Prostate gland (tissue), 2 donors: ENCODE measurements around the gene CLDN19. TPM values are rescaled to one million over a fixed set of nuclear protein-coding genes. Genes with fewer than 3 reads are reported as not detected.

ENCODE experiments used
- DNase-seq: peaks from one replicate; pipeline ENCODE4 v3.0.0-alpha.2; 2019; ENCODE audit warnings: low spot score
- H3K27ac ChIP-seq, 2 donors: fragments of 200-600 bp; sonication (generic); 2 replicates each; pipeline ENCODE4 v1.5.1; 2017 to 2019
- H3K27me3 ChIP-seq: fragments of 200-600 bp; sonication (generic); replicated peaks from 2 replicates; pipeline ENCODE4 v1.5.1; 2019; ENCODE audit not compliant: insufficient read depth
- H3K36me3 ChIP-seq, 2 donors: fragments of 200-600 bp; sonication (generic); 1 replicate in 1 of 2; 2 replicates in 1 of 2; pipeline versions ENCODE4 v1.5.1 to v1.8.1; 2017 to 2019
- H3K4me1 ChIP-seq: fragments of 200-600 bp; sonication (generic); replicated peaks from 2 replicates; pipeline ENCODE4 v1.5.1; 2019
- H3K4me3 ChIP-seq, 2 donors: fragments of 200-600 bp; sonication (generic); 2 replicates each; pipeline ENCODE4 v1.5.1; 2017 to 2019
- H3K9me3 ChIP-seq: fragments of 200-600 bp; sonication (generic); 2 replicates; pipeline ENCODE4 v1.5.1; 2017
- CTCF ChIP-seq, 4 experiments: fragments of 200-600 bp in 2 of 4; fragments of 450-650 bp in 2 of 4; sonication (generic) in 2 of 4; IDR thresholded peaks; 1 replicate in 3 of 4; 2 replicates in 1 of 4; pipeline ENCODE4 v1.5.1; 2016 to 2019; ENCODE audit warnings: antibody characterized with exemption in 4 of 4, mild to moderate bottlenecking in 2 of 4, moderate library complexity in 2 of 4
- POLR2A ChIP-seq: fragments of 450-650 bp; IDR thresholded peaks from one replicate; pipeline ENCODE4 v1.6.1; 2016; ENCODE audit warnings: antibody characterized with exemption, mild to moderate bottlenecking
- POLR2AphosphoS5 ChIP-seq: sonication (generic); formaldehyde crosslinking; IDR thresholded peaks from one replicate; pipeline ENCODE4 v1.6.1; 2017; ENCODE audit warnings: antibody characterized with exemption
- WGBS: methylation state at CpG from one replicate; pipeline ENCODE4 v1.1.5; 2018; 5-methylcytosine and 5-hydroxymethylcytosine counted together
- intact Hi-C: fragments of 100-400 bp; cut with DNase I; formaldehyde crosslinking; loops from one replicate; pipeline ENCODE4 v1.14.2; 2022
- total RNA-seq, 2 donors: library from RNA; depleted of rRNA; stranded (reverse); fragments of >200 nt; gene quantifications; one replicate each; pipeline ENCODE4 v1.1.0, GENCODE V29; 2016

CLDN19 gene
- total RNA-seq, 2 donors from 2014 or later: 1.1 to 1.5 TPM

- Histone ChIP-seq H3K27ac (peak overlapping the region; percentile 82 to 85), H3K9me3 (no peaks in the 10 kb centered on the region), H3K27me3 (no peaks in the 10 kb centered on the region), H3K4me3 (peak overlapping the region; percentile 86 to 95), H3K36me3 (no peaks in the 10 kb centered on the region), H3K4me1 (peaks cover 9% of the 10 kb centered on the region)
- intact Hi-C loops: loop anchor here (2.0 to 10.0 kb wide), 4 partner anchors 47 to 303 kb away; partner anchors contain the start of genes CCDC30 and YBX1
- DNase-seq: no peak
- TF ChIP-seq CTCF (IDR thresholded peaks at IDR 0.05): no peak
- TF ChIP-seq POLR2A: no peak
- no peak for TF ChIP-seq POLR2AphosphoS5
- WGBS: under 1% methylated on average over 23 of the region's 23 CpGs
Measured at GRCh38 chr1:42767510-42768000, 27.5 kb upstream of the CLDN19 start.

- Histone ChIP-seq H3K4me1 (peaks cover 9% of the 10 kb centered on the region), H3K27me3 (no peaks in the 10 kb centered on the region), H3K36me3 (no peaks in the 10 kb centered on the region), H3K4me3 (peak within 1 kb of the TSS; percentile 86 to 95), H3K27ac (peak within 1 kb of the TSS; percentile 82 to 85), H3K9me3 (no peaks in the 10 kb centered on the region)
- TF ChIP-seq POLR2AphosphoS5: peak; percentile 100
- TF ChIP-seq CTCF (IDR thresholded peaks at IDR 0.05): peak in 1 of 4 experiments; percentile 20
- peak; percentile 99 for TF ChIP-seq POLR2A
- DNase-seq: peak; percentile 100
- WGBS: 0% methylated on average over 82 of the region's 82 CpGs
- intact Hi-C loops: loop anchor here (2.0 to 10.0 kb wide), 4 partner anchors 48 to 302 kb away; partner anchors contain the start of genes CCDC30 and YBX1
Measured at GRCh38 chr1:42766741-42767509, 26.9 kb upstream of the CLDN19 start, which contains the start of the genes C1orf50 and P3H1. TSS of gene C1orf50 (plus strand) at chr1:42767249. CDS start at chr1:42767312, 63 bp downstream. TSS of gene P3H1 (minus strand) at chr1:42767028. CDS start at chr1:42766971, 57 bp downstream.

GRCh38 chr1:42765832-42766740 lies 26.1 kb upstream of the CLDN19 start:
- H3K4me1 ChIP-seq: peaks cover 9% of the 10 kb centered on the region
- no peaks in the 10 kb centered on the region for H3K27me3 ChIP-seq
- peak overlapping the region; percentile 86 to 95 for H3K4me3 ChIP-seq
- H3K36me3 ChIP-seq: no peaks in the 10 kb centered on the region
- TF ChIP-seq CTCF (IDR thresholded peaks at IDR 0.05) (peak in 2 of 4 experiments; percentile 35 to 39), POLR2A (no peak)
- WGBS: under 1% methylated on average over 40 of the region's 44 CpGs
- no peaks in the 10 kb centered on the region for H3K9me3 ChIP-seq
- H3K27ac ChIP-seq: peak overlapping the region; percentile 73 to 78
- intact Hi-C loops: loop anchor here (2.0 to 10.0 kb wide), 4 partner anchors 49 to 301 kb away; partner anchors contain the start of genes CCDC30 and YBX1
- DNase-seq: peak; percentile 8

- Histone ChIP-seq H3K4me3 (peak overlapping the region; percentile 86 to 95), H3K27me3 (no peaks in the 10 kb centered on the region), H3K36me3 (no peaks in the 10 kb centered on the region), H3K4me1 (peaks cover 9% of the 10 kb centered on the region), H3K9me3 (no peaks in the 10 kb centered on the region), H3K27ac (peak overlapping the region in 1 of 2 donors; percentile 73)
- no peak for DNase-seq
- 9% methylated on average over 7 of the region's 7 CpGs for WGBS
- intact Hi-C loops: loop anchor here (10.0 kb wide), 2 partner anchors 160 to 300 kb away; partner anchors contain the start of gene CCDC30
- TF ChIP-seq CTCF (IDR thresholded peaks at IDR 0.05) (no peak), POLR2AphosphoS5 (no peak), POLR2A (no peak)
Measured at GRCh38 chr1:42765269-42765668, 25.2 kb upstream of the CLDN19 start.
